ENCODE data around the gene DCDC2C.

The DCDC2C gene

DNA sequence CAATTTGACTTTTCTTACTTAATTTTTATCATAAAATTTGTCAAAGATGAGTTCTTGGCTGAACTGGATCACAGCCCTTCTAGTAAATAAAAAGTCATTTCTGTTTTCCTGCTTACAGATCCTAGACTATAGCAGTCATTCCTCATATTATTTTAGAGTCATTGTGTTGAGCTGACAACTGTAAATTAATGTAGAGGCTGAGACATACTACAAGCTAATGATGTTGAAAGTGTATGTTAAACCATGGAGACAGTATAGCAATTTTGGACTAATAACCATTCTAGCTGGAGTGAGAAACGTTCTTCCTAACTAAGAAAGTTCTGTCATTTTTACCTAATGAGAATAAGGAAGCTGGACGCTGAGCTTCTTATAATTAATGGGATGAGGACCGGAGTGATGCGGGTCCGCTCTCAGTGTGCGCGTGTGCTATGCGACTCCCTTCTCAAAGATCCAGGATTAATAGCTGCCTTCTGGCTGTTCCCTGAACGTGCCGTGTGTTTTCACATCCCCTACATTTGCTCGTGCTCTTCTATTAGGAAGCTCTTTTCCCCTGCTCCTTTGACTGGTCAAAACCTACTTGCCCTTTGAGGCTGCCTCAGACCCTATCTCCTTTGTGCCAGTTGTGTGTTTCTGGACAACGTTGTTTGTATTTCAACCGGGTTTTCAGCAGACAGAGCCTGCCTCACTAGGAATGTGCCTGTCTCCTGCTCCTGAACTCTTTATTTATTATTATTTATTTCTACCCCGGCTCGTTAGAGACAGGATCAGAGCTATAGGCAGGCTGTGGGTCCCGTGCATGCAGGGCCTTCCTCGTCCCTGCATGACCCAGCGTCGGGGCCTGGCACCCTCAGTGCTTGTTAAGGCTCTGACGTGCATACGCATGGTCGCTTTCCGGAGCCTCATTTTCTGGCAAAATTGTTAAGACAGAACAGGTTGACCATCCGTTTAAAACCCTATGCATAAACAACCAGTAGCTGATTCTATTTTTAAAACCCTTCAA lies 182.6 kb downstream of the DCDC2C start:
- DNase-seq, result no peak

DNA sequence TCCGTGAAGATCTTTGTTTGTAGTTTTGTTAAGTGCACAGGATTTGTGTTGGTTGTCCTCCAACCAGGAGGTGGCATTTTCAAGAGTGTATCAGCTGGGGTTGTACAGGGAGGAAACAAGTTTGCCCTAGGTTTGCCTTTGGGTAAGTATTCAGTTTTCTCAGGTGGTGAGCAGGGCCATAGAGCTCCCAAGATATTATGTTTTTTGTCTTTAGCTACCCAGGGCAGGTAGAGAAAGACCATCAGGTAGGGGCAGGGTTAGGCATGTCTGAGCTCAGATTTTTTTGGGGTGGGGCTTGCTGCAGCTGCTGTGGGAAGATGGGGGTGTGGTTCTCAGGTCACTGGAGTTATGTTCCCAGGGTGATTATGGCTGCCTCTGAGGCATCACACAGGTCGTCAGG lies 191.6 kb downstream of the DCDC2C start:
- no peak for DNase-seq

Measured in hypothalamus (tissue), 51 donors.